Umbilical cord (tissue), 2 donors: ENCODE measurements around the gene ZNF717. TPM values are rescaled to one million over a fixed set of nuclear protein-coding genes. Genes with fewer than 3 reads are reported as not detected.
"Not testable (repeated sequence)": the region's sequence is repeated elsewhere in the genome, so short reads cannot be mapped to it uniquely, and the experiment has no call there.

Experiments
- DNase-seq: peaks from one replicate; pipeline ENCODE4 v3.0.0-alpha.2; 2015; ENCODE audit warnings: low spot score
- total RNA-seq: library from RNA; depleted of rRNA; stranded (reverse); fragments of >200 nt; gene quantifications from one replicate; pipeline ENCODE4 v1.2.3, GENCODE V29; 2014; ENCODE audit warnings: low replicate concordance; ENCODE audit not compliant: insufficient read depth

Gene ZNF717
- total RNA-seq: 35.6 TPM

DNA sequence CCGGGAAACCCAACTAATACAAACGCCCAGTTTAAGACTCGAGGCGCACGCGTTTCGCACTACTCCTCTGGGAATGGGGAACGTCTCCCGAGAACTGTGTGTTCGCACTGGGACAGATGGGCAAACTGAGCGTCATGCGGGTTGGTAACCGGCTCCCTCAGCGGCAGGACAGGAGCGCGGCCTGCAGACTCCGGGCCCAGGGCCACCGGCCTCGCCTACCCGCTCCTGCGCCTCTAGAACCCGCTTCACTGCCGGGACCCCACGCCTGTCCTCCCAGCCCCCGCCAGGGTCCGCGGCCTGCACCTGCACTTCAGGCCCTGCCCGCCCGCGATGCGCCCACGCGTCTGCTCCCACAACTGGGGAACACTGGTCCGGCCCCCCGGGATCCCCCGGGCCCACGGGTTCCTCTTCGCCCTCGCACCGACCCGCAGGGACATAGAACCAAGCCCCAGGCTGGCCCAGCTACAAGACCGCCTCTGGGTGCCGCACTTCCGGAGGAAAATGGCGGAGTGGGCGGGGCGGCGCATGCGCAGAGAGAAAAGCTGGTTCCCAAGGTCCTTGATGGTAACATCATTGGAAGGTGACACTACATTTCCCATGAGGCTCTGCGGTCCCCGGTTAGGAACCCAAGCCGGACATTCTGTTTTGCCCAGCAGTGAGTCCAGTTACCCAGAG is at the start of gene ZNF717:
Gene ZNF717 (minus strand): TSS at position 469 of the 675 bp plus-strand sequence. CDS start 2,187 bp downstream, outside the sequence.
- DNase-seq: peak; percentile 92

DNA sequence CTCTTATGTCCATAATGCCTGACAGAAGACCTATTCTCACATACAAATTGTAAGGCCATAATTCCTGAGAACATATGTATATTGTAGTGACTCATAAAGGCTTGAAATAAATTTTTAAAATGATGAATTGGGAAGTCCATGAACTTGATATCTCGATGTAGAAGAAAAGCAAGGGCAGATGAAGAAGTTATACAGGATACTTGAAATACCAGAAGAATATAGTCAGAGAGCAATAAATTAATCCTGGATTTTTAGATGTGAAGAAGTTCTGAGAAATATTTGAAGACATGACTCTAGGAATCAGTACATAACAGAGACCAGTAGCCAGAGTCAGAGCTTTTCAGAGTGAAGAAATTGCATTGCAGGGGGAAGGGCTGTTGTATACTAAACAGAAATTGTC is 45.7 kb upstream of the ZNF717 start:
- peak; percentile 18 for DNase-seq

DNA sequence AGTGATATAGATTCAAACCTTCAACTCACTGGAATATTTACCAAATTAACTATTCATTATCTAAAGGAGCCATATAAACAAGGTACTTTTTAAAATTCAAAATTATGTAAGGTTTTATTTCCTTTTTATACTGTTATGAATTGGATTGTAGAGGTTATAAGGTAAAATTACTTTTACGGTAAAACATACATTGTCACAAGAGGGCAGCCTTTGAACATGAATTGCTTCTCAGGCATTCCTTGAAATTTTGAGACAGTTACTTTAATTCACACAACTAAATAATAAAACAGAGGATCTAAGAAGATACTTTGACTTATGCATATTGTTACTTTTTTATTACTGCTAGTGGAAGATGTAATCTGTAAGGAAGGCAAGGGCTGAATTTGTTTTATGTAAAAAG is 32.7 kb upstream of the ZNF717 start:
- DNase-seq: not testable (repeated sequence)

DNA sequence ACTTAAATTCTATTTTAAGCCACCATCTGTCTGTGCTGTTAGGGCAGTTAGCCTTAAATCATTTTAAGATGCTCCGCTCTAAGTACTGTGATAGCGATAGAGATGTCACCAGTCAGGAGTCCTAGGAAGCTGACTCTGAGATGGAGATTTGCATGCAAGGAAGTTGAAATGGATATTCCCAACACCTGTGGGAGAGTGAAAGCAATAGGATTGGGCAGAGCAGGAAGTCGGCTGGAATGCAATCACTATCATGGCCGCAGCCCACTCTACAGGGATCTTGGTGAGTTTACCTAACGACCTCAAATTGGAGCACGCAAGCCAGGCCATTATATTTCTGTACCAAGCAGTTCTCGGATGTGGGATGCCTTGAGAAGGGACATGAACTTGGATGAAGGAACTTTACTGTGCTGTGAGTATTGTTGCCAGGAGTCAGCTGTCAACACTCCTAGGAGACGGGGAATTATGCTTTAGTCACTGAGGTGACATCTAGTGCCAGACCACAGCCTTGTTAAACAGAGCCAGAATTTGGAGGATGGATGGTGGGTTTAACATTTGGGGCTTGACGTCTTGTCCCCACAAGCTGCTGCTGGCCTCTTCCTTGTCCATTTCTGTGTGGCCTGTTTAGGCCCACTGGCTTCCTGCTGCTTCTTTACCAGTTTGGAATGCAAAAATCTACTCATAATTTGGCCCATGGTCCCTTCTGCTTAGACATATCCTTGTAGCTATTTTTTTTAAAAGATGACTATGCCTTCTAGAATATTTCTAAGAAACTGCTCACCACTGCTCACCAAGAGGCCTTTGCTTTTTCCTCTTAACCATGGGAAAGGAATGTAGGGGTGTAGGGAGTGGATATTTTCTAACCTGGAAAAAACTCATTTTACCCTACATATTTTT is 31.2 kb upstream of the ZNF717 start:
- DNase-seq: not testable (repeated sequence)

DNA sequence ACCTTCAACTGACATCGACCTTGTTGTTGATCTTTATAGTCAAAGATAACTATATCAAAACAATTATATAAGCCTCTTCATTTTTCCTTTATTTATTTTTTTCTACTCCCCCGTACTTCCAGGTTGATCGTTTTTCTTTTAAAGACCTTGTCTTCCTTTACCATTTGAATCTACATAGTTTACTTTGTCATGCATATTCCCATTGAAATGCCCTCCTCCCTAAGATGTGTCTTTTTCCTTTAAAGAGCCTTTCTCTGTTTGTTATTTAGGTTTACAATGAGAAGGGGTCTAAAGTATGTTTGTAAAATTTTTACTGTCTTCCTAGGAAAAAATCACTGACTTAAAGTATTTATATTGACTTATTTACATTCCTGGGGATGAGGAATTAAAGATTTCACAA is 29.4 kb upstream of the ZNF717 start:
- DNase-seq: no peak

DNA sequence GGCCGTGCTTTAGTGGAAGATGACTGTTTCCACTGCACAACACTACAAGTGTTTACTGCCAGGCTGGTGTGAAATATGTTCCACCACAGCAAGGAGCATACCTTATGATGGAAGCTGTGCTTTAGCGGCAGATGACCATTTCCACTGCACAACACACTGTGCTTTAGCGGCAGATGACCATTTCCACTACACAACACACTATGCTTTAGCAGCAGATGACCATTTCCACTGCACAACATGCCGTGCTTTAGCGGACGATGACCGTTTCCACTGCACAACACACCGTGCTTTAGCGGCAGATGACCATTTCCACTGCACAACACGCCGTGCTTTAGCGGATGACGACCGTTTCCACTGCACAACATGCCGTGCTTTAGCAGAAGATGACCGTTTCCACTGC is 2.8 kb downstream of the ZNF717 start:
- no peak for DNase-seq

DNA sequence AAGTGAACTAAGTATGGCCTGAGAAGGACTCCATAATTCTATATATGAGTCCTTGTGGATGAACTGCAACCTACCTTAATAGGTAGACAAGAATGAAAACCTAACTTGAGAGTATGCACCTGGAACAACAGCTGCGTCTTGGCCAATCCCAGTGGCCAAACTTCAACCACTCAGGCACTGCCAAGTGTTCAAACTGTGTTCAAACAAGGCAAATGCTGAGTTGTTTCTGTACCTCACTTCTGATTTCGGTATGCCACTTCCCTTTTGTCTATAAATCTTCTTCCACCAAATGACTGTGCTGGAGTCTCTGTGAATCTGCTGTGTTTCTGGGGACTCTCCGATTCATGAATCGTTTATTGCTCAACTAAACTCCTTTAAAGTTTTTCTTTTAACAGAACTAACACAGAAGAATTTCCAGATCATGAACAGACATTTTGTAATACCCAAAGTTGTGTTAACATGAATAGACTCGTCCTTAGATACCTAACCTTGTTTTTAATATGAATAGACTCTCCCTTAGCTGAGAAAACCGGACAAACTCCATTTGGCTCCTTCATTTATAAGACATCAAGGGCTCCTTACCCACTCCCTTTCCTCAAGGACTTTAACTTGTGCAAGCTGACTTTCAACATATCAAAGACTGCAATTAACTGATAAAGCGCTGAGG is 4.1 kb downstream of the ZNF717 start:
- no peak for DNase-seq

DNA sequence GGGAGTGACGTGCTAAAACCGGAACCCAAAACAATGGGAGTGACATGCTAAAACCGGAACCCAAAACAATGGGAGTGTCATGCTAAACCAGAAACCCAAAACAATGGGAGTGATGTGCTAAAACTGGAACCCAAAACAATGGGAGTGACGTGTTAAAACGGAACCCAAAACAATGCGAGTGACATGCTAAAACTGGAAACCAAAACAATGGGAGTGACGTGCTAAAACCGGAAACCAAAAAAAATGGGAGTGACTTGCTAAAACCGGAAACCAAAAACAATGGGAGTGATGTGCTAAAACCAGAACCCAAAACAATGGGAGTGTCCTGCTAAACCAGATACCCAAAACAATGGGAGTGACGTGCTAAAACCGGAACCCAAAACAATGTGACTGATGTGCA is 7.6 kb downstream of the ZNF717 start:
- DNase-seq: not testable (repeated sequence)

DNA sequence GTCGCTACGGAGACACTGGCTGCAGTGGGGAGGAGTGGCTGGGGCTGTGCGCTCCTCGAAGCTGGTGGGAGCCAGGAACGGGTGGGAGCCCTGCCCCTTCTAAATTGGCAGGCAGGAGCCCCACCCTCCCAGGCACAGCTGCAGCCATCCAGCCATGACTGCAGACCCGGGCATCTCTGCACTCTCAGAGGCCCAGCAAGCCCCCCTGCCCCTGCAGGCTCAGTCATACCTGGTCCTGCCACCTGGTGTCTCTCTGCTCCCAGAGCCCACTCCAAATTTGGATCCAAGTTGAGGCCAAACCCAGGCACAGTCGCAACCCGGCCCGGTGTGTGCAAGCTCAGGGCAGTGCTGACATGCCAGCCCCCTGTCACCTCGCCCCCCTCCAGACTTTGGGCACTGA is 13.7 kb downstream of the ZNF717 start:
- DNase-seq: not testable (repeated sequence)

DNA sequence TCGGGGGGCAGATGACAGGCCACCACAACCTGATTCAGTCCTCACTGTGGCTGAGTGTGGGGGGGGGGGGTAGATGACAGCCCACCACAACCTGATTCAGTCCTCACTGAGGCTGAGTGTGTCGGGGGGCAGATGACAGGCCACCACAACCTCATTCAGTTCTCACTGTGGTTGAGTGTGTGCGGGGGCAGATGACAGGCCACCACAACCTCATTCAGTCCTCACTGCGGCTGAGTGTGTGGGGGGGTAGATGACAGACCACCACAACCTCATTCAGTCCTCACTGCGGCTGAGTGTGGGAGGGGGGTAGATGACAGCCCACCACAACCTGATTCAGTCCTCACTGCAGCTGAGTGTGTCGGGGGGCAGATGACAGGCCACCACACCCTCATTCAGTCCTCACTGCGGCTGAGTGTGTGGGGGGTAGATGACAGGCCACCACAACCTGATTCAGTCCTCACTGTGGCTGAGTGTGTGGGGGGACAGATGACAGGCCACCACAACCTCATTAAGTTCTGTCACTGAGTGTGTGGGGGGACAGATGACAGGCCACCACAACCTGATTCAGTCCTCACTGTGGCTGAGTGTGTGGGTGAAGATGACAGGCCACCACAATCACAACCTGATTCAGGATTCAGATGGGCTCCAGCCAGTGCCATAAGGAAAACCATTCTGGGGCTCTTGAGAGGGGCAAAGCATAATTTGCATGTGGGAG is 16.9 kb downstream of the ZNF717 start:
- no peak for DNase-seq

DNA sequence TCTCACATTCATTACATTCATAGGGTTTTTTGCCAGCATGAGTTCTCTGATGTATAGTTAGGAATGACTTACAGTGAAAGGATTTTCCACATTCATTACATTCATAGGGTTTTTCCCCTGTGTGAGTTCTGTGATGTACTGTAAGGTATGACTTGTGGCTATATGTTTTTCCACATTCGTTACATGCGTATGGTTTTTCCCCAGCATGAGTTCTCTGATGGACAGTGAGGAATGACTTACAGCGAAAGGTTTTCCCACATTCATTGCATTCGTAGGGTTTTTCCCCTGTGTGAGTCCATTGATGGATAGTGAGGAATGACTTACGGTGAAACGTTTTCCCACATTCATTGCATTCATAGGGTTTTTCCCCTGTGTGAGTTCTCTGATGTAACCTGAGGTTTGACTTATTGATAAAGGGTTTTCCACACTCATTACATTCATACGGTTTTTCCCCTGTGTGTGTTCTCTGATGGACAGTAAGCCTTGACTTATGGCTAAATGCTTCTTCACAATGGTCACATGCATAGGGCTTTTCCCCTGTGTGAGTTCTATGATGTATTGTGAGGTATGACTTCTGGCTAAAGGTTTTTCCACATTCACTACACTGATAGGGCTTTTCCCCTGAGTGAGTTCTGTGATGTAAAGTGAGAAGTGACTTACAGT is 47.4 kb downstream of the ZNF717 start:
- no peak for DNase-seq

DNA sequence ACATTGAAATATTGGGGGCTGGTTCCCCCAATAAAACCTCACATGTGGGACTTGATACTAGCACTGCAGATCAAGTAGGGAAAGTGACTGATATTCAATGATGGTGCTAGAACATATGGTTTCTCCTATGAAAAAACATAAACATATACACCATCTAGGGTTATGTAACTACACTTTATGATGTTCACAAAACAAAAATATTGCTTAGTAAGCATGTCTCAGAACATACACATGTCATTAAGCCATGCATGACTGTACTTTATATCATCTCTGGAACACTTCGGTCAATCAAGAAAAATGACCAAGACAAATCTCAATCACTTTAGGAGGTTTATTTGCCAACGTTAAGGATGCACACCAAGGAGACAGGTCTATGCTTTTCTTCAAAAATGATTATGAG is 57.4 kb downstream of the ZNF717 start:
- DNase-seq: no peak

DNA sequence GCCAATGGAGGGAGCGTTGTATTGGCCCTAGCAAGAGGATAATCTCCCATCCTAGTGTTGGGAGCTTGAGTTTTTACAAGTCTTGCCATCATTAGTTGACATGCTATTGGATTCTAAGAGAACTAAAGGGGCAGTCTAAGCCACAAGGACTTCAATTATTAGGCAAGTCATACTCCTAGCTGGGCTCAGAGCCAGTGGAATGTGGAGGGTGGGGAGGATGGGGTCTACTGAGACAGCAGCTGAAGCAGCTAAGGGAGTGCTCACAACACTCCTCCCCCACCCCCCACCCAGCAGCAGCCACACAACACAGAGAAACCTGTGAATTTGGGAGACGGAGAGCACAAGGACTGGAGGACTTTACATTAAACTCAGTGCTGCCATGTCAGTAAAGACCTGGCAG is 93.3 kb downstream of the ZNF717 start:
- DNase-seq: no peak

DNA sequence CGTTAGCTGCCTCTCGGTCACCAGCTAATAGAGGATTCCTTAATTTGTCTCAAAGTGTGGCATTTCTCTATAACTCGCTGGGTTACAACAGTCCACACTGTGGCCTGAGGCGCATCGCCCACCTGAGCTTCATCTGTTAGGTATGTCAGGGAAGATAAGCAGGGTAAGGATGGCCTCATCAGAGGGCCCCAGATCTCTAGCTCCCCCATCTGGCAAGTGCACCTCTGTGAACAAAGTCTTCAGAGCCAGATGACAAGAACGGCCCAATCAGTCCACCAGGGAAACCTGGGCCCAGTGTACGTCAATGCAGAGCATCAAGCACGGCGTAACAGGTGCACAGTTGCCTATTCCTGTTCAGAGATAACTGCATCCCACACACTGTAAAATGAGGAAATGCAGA is 98.0 kb downstream of the ZNF717 start:
- DNase-seq: no peak

Other genes with a start within 250 kb of the ZNF717 start
- 0.48 TPM for gene FRG2C, start 121.2 kb downstream of the ZNF717 start, total RNA-seq